ENCODE data around the gene CDC14A. TPM values are rescaled to one million over a fixed set of nuclear protein-coding genes. Genes with fewer than 3 reads are reported as not detected.

Gene CDC14A
- total RNA-seq, 6 experiments from 2014 or later = 2.4 to 5.1 (median 3.0) TPM

DNA sequence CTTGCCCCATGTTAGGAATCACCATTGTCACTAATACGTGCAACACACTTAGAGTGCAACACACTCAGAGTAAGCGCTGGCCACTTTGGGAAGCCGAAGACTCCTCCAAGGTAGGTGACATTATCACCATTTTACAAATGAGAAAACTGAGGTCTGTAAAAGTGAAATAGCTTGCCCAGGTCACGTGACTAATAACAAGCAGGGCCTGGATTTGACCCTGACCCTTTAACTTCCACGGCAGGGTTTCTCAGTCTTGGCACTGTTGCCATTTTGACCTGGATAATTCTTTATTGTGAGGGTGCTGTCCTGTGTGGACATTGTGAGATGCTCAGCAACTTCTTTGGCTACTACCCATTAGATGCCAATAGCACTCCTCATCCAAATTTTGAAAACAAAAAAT is 177.8 kb downstream of the CDC14A start:
- no peak for DNase-seq
- no peak overlapping the region for H3K4me3 Mint-ChIP-seq
- no peaks in the 10 kb centered on the region for H3K36me3 Mint-ChIP-seq (ENCODE audit: low read depth)

GRCh38 chr1:100530880-100531487 is 178.7 kb downstream of the CDC14A start:
- no peak for TF ChIP-seq CTCF (IDR thresholded peaks at IDR 0.05)
- no peak overlapping the region for H3K27ac Mint-ChIP-seq
- no peak for DNase-seq
- peaks cover 23% of the 10 kb centered on the region for H3K27me3 Mint-ChIP-seq (ENCODE audit: insufficient read depth)
- no peak overlapping the region for H3K4me3 Mint-ChIP-seq
- no peaks in the 10 kb centered on the region for H3K36me3 Mint-ChIP-seq (ENCODE audit: low read depth)
- H3K4me1 Mint-ChIP-seq (ENCODE audit: low read depth) = no peaks in the 10 kb centered on the region
- no peaks in the 10 kb centered on the region for H3K9me3 Mint-ChIP-seq

More for the DNA sequence above, 177.8 kb downstream of the CDC14A start:
- no peak for TF ChIP-seq CTCF (IDR thresholded peaks at IDR 0.05)
- peaks cover 21% of the 10 kb centered on the region for H3K27me3 Mint-ChIP-seq (ENCODE audit: insufficient read depth)
- no peaks in the 10 kb centered on the region for H3K9me3 Mint-ChIP-seq
- H3K4me1 Mint-ChIP-seq (ENCODE audit: low read depth) = no peaks in the 10 kb centered on the region
- H3K27ac Mint-ChIP-seq = no peak overlapping the region

DNA sequence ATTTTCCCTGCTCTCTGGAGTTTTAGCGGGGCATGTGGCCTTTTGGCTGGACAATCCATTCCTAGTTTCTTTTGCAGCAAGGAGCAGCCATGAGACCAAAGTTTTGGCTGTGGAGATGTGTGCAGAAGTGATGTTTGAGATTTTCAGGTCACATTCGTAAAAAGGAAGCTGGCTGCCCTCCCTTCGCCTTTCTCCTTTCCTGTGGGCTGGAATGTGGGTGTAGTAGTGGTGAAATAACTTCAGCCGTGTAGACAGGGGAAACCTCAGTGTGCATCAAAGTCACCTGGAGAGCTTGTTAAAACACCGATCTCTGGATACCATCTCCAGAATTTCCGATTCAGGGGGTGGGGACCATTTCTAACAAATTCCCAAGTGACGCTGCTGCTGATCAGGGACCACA is 180.3 kb downstream of the CDC14A start:
- no peak for TF ChIP-seq CTCF (IDR thresholded peaks at IDR 0.05)
- no peak for DNase-seq
- H3K9me3 Mint-ChIP-seq = no peaks in the 10 kb centered on the region
- no peaks in the 10 kb centered on the region for H3K4me1 Mint-ChIP-seq (ENCODE audit: low read depth)
- H3K36me3 Mint-ChIP-seq (ENCODE audit: low read depth) = no peaks in the 10 kb centered on the region
- H3K4me3 Mint-ChIP-seq = no peak overlapping the region
- peaks cover 36% of the 10 kb centered on the region for H3K27me3 Mint-ChIP-seq (ENCODE audit: insufficient read depth)
- H3K27ac Mint-ChIP-seq = no peak overlapping the region

DNA sequence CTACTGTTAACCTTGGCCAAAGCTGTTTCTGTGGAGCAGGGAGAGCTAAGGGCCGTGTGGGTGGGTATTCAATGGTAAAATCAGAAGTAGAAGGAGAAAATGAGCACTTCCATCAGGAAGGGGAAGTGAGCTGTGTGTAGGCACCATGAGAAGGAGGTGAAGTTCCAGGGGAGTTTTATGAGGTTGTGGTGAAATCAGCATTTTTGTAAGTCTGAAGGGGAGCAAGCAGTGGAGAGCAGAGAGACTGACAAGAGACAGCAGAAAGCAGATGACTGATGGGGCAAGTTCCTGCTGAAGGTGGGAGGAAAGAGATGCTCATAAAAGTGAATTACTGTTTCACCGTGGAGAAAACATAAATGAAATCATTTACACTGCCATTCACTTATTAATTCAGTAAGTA is 183.0 kb downstream of the CDC14A start:
- TF ChIP-seq CTCF (IDR thresholded peaks at IDR 0.05) = no peak
- H3K4me3 Mint-ChIP-seq = no peak overlapping the region
- H3K27ac Mint-ChIP-seq = no peak overlapping the region
- no peaks in the 10 kb centered on the region for H3K4me1 Mint-ChIP-seq (ENCODE audit: low read depth)
- DNase-seq = no peak
- H3K36me3 Mint-ChIP-seq (ENCODE audit: low read depth) = no peaks in the 10 kb centered on the region
- H3K27me3 Mint-ChIP-seq (ENCODE audit: insufficient read depth) = peaks cover 50% of the 10 kb centered on the region
- H3K9me3 Mint-ChIP-seq = no peaks in the 10 kb centered on the region

DNA sequence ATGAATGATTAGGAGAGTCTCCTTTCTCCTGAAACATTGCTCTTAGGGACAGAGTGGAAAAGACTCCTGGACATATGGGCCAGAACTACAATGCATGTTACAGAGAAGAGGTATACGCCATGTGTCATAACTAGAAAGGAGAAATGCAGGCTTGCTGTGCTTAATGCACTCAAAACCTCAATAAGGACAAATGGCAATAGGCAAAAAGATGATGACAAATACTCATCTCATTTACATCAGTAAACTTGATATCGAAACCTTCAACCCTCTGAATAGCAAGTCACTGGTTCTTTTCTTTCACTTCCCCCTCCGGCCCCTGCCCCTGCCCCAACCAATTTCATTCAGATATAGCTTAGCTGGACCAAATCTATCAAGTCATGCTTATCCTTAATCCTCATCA is 183.7 kb downstream of the CDC14A start:
- no peak overlapping the region for H3K4me3 Mint-ChIP-seq
- H3K4me1 Mint-ChIP-seq (ENCODE audit: low read depth) = no peaks in the 10 kb centered on the region
- H3K36me3 Mint-ChIP-seq (ENCODE audit: low read depth) = no peaks in the 10 kb centered on the region
- H3K27me3 Mint-ChIP-seq (ENCODE audit: insufficient read depth) = peaks cover 51% of the 10 kb centered on the region
- H3K9me3 Mint-ChIP-seq = no peaks in the 10 kb centered on the region
- TF ChIP-seq CTCF (IDR thresholded peaks at IDR 0.05) = no peak
- DNase-seq = no peak
- no peak overlapping the region for H3K27ac Mint-ChIP-seq
